HG03457 (cell line): ENCODE measurements around the gene SNAPC3.
"Not testable (repeated sequence)": the region's sequence is repeated elsewhere in the genome, so short reads cannot be mapped to it uniquely, and the experiment has no call there.

Experiments
- ATAC-seq: cut with Tn5 transposase; IDR thresholded peaks from one replicate; pipeline ENCODE4 v1.9.1; 2021; ENCODE audit warnings: moderate number of reproducible peaks; ENCODE audit not compliant: unreplicated experiment

Gene SNAPC3

DNA sequence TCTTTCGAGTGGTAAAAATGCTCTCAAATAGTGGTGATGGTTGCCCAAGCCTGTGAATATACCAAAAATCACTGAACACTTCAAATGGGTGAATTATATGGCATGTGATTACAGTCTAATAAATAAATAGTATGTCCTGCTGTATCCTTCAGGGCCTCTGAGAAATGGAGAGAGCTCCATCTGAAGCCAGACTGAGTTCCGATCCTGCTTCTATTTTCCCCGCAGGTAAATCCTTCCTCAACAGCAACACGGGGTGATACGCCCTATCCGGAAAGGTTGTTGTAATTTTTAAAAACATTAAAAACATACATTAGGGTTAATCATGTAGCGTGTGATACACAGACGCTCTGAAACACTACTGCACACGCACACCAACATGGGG lies 695 bp upstream of the SNAPC3 start:
- ATAC-seq: no peak

- no peak for ATAC-seq
These were observed 732 bp downstream of the SNAPC3 start for GRCh38 chr9:15423231-15423985.

DNA sequence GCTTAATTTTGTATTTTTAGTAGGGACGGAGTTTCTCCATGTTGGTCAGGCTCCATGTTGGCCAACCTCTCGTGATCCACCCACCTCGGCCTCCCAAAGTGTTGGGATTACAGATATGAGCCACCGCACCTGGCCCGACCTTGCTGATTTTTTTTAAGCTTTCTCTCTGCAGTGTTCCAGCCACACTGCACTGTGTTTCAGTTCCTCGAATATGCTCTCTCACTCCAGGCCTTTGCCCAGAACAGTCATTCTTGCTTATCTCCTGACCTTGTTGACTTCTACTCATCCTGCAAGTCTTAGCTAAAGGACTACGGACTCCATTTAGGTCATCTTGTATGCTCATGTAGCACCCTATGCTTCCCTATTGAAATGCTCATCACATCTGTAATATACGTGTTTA lies 3.3 kb downstream of the SNAPC3 start:
- no peak for ATAC-seq

GRCh38 chr9:15427702-15428101 lies 5.0 kb downstream of the SNAPC3 start:
- not testable (repeated sequence) for ATAC-seq

DNA sequence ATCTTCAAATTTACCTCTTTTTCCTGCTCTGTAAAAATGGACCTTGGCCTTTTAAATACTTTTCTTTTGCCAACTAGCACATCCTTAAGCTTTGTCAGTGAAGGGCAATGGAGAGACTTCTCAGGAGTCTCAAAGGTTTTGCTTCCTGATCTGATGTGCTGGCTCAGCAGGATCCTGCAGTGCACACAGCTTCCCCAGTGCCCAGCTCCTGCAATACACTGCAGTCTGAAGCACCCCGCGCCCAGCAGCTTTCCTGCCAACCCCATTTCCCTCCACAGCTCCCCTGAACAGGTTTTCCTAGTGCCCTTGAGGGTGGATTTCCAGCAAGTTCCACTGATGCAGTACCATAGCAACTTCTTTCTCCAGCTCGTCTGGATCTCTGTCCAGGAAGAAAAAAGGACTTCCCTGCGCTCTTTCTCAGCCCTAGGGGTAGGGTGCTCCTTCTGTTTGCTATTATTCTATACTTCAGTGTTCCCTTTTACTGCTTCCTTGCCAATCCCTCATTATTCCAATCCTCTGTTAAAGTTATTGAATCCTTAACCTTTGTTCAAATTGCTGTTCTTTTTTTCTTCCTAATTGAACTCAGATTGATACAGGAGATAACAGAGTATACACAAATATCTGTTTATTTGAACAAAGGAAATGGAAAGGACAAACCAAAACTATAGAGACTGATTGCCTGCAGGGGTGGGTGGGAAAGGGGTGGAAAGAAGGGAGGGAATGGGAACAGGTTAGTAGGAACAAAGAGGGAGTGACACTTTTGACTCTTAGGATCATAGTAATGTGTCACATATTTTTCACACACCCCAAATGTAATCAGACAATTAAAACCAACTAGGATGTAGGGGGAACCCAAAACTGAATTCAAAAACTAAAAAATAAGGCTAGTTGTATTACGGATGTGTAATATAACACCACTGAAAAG lies 8.5 kb downstream of the SNAPC3 start:
- no peak for ATAC-seq

GRCh38 chr9:15433191-15433590 lies 10.5 kb downstream of the SNAPC3 start:
- ATAC-seq: no peak

- ATAC-seq: peak; percentile 54
These were observed 11.0 kb downstream of the SNAPC3 start for GRCh38 chr9:15433661-15434060.

GRCh38 chr9:15438891-15439290 lies 16.2 kb downstream of the SNAPC3 start:
- ATAC-seq: no peak

DNA sequence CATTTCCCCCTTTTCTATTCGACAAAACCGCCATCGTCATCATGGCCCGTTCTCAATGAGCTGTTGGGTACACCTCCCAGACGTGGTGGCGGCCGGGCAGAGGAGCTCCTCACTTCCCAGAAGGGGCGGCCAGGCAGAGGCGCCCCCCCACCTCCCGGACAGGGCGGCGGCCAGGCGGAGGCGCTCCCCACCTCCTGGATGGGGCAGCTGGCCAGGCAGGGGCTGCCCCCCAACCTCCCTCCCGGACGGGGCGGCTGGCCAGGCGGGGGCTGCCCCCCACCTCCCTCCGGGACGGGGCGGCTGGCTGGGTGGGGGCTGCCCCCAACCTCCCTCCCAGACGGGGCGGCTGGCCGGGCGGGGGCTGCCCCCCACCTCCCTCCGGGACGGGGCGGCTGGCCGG lies 19.2 kb downstream of the SNAPC3 start:
- ATAC-seq: not testable (repeated sequence)

DNA sequence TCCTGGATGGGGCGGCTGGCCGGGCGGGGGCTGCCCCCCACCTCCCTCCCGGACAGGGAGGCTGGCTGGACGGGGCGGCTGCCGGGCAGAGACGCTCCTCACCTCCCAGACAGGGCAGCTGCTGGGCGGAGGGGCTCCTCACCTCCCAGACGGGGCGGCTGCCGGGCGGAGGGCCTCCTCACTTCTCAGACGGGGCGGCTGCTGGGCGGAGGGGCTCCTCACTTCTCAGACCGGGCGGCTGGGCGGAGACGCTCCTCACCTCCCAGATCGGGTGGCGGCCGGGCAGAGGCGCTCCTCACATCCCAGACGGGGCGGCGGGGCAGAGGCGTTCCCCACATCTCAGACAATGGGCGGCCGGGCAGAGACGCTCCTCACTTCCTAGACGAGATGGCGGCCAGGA lies 19.6 kb downstream of the SNAPC3 start:
- ATAC-seq: not testable (repeated sequence)

GRCh38 chr9:15444141-15444540 lies 21.5 kb downstream of the SNAPC3 start:
- no peak for ATAC-seq

DNA sequence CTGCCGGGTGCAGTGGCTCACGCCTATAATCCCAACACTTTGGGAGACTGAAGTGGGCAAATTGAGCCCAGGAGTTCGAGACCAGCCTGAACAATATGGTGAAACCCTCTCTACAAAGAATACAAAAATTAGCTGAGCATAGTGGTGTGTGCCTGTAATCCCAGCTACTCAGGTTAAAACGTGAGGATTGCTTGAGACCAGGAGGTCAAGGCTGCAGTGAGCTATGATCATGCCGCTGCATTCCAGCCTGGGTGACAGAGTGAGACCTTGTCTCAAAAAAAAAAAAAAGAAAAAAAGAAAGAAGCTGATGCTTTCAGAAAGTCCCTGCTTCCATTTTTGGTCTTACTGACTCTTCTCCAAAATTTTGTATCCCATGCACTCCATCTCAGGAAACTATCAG lies 31.3 kb downstream of the SNAPC3 start:
- no peak for ATAC-seq

- ATAC-seq: no peak
These were observed 38.4 kb downstream of the SNAPC3 start for GRCh38 chr9:15461056-15461455.

DNA sequence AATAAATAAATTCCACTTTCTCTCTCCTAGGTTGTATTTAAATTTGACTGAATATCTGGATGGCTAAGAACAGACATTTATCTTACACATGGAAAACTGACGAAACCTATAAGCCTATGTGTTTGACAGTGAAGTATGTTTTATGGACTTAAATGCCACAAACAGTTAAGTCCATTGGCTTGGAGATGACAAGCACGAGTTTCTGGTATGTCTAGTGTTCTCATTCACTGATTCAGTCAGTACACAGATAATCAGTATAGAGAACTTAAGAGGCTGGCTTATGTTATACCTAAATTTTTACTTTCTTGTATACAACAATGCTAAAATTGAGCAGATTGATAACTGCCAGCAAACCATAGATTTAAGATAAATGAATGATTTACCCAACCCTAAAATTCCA lies 38.9 kb downstream of the SNAPC3 start:
- ATAC-seq: no peak

DNA sequence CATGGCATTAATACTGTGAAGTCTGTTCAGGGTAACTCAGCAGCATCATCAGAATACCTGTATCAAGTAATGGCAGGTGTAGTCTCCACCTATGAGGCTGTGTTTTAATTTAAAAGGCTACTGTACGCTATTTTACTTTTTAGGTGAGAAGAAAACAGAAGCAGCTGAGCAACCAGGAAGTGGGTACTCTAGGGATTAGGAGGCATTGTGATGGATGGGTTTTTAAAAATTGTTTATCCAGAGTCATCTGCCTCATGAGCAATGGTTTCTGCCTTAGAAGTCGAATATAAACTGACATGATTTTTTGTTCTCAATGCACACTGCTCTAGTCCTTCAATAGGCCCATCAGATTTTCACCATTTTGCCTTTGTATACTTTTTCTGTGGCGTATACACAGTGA lies 45.5 kb downstream of the SNAPC3 start:
- ATAC-seq: no peak

DNA sequence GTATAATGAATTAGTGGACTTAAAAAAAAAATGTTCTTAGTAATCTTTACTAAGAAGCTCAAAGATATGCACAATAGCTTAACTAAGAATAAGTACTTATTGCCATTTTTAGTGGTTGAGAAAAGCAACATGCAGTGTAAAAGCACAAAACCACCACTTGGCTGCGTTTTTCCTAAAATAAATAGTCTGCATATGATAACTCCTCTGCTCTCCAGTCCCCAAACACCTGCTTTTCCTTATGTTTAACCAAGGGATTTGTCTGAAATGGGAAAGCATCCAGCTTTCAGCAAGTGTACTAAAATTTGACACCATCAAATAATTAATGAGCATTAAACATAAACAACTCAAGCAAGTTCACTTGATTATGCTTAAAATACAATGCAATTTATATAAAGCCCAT lies 46.7 kb downstream of the SNAPC3 start:
- no peak for ATAC-seq

DNA sequence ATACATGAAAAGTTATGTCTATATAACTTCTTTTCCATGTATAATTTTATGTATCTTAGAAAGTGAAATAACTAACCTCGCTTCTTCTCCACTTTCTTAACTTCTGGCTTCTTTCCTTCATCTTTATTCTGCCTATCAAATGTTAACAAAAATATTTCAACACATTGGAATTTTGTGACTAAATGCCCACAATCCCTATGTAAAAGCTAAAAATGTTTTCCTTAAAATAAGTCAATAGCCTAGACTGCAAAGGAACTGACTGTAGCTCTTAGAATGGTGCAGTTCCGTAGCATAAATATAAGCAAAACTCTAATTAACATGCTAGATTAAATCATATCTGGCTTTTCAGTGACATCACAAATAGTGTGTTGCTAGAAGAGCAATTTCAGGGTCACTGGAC lies 47.2 kb downstream of the SNAPC3 start:
- ATAC-seq: no peak

DNA sequence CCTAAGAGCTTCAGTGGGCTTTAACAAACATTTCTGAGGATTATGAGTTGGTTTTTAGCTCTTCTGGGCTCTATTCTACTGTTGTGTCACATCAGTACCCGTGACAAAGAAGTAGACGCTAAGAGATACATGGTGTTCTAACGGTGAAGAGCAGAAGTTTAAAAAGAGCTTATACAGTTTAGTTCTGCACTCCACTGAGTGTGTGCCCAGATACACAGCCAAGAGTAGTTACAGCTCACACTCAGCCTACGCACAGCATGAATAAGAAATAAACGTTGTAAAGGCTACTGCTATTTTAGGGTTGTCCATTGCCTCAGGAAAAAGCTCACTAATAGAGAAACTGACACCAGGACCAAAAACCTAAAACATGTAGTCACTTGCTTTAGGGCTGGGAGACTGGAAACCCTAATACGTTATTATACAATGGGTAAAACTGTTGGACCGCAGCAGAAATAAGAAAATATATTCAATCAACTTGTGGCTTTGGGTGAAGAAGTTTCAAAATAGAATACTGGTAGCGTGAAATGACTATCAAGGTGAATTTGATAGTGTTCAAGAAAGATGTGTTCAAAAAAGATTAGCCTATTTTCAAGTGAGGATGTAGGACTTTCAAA lies 53.4 kb downstream of the SNAPC3 start:
- no peak for ATAC-seq

DNA sequence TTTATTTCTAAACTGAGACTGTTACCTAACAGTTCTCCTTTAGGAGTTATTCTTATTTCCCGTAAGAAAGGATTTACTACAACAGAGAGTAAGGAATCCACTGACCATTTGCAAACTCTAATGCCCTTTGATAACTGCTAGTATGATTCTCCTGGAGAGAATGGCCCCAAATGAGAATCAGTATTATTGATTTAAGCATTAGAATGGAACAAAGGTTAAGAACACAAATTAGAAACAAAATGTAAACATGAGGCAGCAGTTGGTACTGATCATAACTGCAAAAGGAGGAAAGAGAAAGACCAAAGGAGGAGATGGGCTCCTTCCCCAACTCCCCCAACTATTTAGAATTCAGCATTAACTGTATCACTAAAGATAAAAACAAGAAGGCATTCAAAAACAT lies 57.4 kb downstream of the SNAPC3 start:
- ATAC-seq: no peak

- ATAC-seq: no peak
These were observed 59.5 kb downstream of the SNAPC3 start for GRCh38 chr9:15482146-15482545.

- no peak for ATAC-seq
These were observed 62.1 kb downstream of the SNAPC3 start for GRCh38 chr9:15484802-15485201.
